HL-60/S4 treated with retinoic acid at 250 ng/mL for 4 days and 3 days (cell line): Measurements from ENCODE around the gene UQCRC2.
"Not testable (repeated sequence)": the region's sequence is repeated elsewhere in the genome, so short reads cannot be mapped to it uniquely, and the experiment has no call there.

Source experiments
- in situ Hi-C: fragments of 300-500 bp; cut with MboI; formaldehyde crosslinking; loops from 2 replicates; pipeline ENCODE4 v1.7.0; 2022; ENCODE audit warnings: low sequenced_read_pairs

Gene UQCRC2

GRCh38 chr16:22007159-22007508 lies 54.0 kb downstream of the UQCRC2 start:
- in situ Hi-C loops: no loop called here

- in situ Hi-C loops: no loop called here
Observed at GRCh38 chr16:22007509-22008214, 54.5 kb downstream of the UQCRC2 start, which contains the start of gene MOSMO. MOSMO (plus strand) TSS chr16:22008111; CDS start chr16:22008302, 191 bp downstream.

- in situ Hi-C loops: no loop called here
Observed at GRCh38 chr16:22008215-22009059, 55.3 kb downstream of the UQCRC2 start.

- in situ Hi-C loops: no loop called here
Observed at GRCh38 chr16:22010902-22011301, 57.7 kb downstream of the UQCRC2 start.

- in situ Hi-C loops: no loop called here
Observed at GRCh38 chr16:22012241-22012640, 59.1 kb downstream of the UQCRC2 start.

- in situ Hi-C loops: no loop called here
Observed at GRCh38 chr16:22013486-22013885, 60.3 kb downstream of the UQCRC2 start.

- in situ Hi-C loops: no loop called here
Observed at GRCh38 chr16:22014271-22014873, 61.2 kb downstream of the UQCRC2 start.

GRCh38 chr16:22016927-22017326 lies 63.8 kb downstream of the UQCRC2 start:
- in situ Hi-C loops: no loop called here

GRCh38 chr16:22018559-22018958 lies 65.4 kb downstream of the UQCRC2 start:
- in situ Hi-C loops: no loop called here

GRCh38 chr16:22022151-22022550 lies 69.0 kb downstream of the UQCRC2 start:
- in situ Hi-C loops: no loop called here

GRCh38 chr16:22023505-22023904 lies 70.3 kb downstream of the UQCRC2 start:
- in situ Hi-C loops: no loop called here

- in situ Hi-C loops: not testable (repeated sequence)
Observed at GRCh38 chr16:22024785-22025184, 71.6 kb downstream of the UQCRC2 start.

- in situ Hi-C loops: no loop called here
Observed at GRCh38 chr16:22027633-22028032, 74.5 kb downstream of the UQCRC2 start.

GRCh38 chr16:22029632-22030031 lies 76.5 kb downstream of the UQCRC2 start:
- in situ Hi-C loops: no loop called here

GRCh38 chr16:22030087-22030812 lies 77.1 kb downstream of the UQCRC2 start:
- in situ Hi-C loops: no loop called here

GRCh38 chr16:22031483-22032083 lies 78.4 kb downstream of the UQCRC2 start:
- in situ Hi-C loops: no loop called here
